Fibroblast of skin of abdomen (primary cell): ENCODE measurements around the gene AGPAT2.
A peak's percentile ranks its signal among the peaks of the same experiment; 100 is the strongest.

Experiments
- DNase-seq: peaks from one replicate; pipeline ENCODE4 v3.0.0-alpha.2; 2013

Gene AGPAT2

DNA sequence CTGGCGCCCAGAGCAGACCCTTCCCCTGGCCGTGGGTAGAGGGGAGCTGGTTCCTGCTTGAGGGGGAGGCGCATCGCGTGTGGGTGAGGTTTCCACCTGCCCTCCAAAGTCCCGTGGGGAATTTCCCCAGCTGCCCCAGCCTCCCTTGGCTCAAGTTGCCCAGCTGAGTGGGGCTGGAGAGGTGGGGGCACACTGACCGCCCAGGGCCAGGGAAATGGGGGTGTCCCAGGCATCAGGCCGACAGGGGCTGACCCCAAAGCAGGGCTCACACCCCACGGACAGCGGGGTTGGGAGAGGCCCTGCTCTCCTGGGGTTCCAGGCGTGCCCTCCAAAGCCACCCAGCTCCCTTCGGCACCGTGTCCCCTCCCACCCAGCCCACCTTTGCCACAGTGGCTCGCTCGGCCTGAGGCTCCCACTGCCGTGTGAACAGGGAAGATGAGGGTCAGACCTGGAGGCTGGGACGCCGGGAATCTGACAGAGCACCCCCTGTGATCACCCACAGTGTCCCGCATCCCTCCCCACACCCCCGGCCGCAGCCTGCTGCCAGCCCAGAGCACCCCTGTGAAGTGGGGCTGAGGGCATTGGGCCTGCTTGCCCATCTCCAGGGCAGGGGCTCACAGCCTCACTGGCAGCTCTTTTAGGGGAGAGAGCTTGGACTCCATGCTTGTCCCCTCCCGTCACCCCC is 25.5 kb downstream of the AGPAT2 start:
- no peak for DNase-seq

DNA sequence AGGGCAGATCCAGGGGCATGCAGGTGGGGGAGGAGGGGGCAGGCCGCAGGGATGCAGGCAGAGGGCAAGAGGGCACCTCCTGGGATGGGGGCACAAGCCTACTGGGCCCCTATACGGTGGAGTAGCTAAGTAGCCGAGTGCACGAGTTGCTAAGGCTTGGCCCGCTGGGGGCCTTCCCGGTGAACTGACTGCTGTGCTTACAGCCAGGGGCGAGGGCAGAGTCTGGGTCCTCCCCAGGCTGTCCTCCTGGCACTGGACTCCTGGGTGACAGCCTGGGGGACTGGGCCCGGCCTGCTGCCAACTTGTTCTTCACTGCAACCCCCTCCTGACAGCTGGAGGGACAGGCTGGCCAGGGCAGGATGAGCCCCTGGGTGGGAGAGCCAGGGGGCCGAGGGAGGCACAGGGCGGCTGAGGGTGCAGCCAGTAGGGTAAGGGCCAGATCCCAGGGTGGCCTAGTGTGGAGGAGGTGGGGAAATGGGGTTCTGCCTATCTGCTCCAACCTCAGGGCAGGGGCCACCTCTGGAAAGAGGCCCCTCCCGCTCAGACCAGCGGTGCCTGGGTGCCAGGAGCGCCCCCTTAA is 26.2 kb downstream of the AGPAT2 start:
- no peak for DNase-seq

DNA sequence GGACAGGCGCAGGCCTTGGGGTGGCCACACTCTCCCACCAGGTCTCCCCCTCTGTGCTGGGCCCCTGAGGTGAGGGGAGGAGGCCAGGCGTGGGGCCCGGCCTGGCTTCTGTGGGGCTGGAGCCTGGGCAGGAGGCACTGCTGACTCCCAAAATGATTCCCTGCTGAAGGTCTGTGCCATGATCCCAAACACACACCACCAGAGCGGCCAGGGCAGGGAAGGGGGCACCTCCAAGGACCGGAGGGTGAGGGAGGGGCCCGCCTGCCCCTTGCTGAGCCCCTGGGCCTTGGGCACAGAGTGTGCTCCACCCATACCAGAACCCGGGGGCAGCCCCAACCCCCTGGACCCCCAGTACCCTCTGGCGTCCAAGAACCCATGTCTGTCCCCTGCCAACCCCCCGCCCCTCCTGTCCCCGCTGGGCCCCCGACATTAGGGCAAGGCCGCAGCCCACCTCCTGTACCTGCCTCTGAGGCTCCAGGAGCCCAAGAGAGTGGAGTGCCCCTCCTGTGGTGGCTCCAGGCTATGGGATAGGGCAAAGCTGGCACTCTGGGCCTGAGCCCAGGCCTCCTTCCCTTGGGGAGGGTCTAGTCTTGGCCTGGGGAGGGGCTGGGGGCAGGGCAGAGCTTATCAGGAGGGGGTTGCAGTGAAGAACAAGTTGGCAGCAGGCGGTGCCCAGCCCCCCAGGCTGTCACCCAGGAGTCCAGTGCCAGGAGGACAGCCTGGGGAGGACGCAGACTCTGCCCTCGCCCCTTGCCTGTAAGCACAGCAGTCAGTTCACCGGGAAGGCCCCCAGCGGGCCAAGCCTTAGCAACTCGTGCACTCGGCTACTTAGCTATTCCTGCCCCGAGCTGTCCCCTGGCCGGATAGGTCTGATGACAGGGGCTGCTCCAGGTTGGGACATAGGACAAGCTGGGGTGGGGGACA is 27.1 kb downstream of the AGPAT2 start:
- no peak for DNase-seq

DNA sequence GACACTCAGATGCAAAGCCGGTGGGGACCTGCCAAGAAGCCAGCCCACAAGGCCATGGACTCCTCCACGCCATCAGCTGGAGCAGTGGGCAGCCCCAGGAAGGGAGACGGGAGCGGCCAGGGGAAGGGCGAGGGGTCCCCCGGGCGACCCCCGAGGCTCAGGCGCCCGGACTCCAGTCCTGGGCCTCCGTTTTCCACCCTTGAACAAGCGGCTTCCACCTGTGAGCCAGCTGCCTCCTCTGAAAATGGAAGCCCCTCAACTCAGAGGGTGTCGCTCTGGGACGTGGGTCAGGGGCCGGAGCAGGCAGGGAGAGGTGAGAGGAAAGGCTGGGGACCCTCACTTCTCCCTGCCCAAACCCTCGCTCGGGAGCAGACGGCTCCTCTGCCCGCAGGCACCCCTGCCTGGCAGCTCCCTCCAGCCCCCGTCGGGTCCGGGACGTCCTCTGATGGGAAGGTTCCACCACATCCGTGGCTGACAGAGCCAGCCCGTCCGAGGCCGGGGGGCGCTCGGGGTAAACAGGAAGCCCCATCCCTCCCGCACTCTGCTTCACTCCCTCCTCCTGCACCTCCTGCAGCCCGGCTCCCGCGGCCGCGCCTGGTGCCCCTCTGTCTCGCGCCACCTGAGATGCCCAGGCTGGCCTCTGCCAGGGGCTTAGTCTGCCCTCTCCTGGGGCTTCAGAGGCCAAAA is 28.3 kb downstream of the AGPAT2 start:
- no peak for DNase-seq

DNA sequence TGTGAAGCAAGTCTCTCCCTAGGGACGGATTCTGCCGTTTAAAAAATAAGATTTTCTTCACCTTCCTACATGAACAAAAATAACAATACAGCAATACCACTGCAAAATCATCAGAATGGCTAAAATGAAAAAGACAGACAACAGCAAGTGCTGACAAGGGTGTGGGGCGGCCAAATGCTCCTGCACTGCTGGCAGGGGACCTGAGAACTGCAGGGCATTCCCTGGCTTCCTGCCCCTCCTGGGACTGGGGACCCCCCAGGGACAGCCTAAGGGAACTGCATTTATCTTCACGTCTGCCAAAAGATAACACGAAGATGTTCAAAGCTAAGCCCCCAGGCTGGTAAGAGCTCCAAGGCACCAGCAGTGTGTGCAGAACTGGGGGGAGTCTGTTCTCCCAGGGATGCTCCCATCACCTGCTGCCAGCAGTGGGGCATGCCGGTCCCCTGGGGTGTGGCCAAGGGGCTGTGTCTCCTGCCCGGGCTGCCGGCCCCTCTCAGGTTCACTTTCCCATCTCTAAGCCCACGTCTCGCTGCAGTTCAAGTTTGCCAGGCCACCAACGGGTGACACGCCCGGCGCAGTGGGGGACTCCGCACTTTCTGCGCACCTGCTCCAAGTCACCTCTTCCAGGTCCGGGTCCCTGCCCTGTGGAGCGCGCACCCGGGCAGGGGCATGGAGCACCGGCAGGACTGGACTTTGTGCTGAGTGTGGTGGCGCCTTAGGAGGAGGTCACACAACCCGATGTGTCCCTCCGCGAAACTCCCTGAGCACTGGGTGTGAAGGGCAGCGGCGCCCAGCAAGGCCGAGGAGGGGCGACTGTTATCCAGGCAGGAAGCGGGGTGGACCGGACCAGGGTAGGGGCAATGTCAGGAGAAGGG is 29.0 kb downstream of the AGPAT2 start:
- DNase-seq = no peak

DNA sequence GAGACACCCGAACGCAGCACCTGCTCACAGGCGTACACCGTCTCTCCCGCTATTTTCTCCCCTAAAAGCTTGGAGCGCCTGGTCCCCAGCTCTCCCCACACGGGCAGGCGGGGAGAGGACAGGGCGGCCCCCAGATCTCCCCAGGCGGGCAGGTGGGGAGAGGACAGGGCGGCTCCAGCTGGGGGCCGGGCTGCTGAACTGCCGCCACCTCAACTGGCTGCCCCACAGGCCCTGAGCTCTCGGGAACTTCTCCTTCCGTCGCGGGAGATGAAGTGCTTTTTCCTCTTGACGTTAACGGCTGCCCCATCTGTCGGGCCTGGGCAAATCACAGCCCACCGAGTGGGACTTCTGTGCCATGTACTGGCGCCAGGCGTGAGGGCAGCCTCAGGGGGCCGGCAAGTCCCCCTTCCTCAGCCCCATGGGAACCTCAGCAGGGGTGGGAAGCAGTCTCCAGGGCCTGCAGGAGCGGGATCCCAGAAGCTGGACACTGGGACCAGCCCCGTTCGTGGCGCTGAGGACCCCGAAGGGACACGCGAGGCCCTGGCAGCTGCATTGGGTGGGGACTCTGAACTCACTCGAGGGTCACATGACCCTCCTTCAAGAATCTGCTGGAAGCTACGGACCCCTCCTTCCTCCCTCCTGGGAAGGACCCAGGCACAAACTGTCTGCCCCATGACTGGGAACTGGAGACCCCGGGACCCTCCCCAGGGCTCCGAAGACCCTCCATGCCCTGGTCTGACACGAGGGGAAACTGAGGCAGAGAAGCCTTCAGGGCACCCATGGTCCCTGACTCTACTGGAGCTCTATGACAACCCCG is 30.3 kb downstream of the AGPAT2 start:
- DNase-seq = no peak

DNA sequence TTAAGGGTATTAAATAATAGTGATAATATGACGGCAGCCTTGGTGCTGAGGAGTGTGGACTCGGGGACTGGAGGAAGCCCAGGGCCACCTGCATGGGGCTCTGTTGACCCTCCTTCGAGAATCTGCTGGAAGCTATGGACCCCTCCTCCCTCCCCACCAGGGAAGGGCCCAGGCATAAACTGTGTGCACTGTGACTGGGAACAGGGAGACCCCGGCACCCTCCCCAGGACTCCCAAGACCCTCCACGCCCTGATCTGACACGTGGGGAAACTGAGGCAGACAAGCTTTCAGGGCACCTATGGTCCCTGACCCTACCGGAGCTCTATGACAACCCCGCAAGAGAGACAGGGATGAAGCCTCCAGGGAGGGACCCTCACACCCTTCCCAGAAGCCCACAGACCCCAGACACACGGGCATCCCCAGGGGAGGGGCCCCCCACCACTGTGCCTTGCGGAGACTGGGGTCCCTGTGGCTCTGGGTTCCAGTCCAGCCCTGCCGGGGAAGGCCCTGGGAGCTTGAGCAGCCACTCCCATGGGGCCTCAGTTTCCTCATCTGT is 31.0 kb downstream of the AGPAT2 start:
- no peak for DNase-seq

DNA sequence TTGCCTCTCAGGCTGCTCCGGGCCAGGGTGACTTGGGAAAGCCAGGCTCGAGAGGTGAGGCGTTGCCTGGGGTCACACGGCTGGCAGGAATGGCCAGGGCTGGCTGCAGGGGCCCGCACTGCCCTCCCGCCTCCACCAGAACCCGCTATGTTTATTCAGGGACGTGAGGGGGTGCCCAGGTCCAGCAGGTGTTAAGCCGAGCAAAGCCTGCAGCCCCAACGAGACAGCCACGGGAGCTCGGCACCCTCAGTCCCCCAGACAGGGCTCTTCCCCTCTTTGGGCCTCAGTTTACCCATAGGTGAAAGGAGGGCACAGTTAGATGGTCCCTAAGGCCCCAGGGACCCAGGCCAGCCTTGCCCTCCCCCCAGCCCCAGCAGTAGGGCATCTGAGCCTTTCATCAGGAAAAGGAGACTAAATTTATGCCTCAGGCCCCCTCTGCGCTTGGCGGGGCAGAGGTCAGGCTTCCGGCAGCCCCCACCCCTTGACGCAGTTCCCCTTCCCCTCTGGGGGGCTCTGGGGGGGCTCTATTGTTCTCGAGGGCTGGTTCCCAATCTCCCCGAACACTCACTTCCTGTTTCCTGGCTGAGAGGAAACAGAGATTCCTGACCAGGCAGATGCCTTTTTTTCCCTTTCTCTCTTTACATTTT is 31.6 kb downstream of the AGPAT2 start:
- no peak for DNase-seq

DNA sequence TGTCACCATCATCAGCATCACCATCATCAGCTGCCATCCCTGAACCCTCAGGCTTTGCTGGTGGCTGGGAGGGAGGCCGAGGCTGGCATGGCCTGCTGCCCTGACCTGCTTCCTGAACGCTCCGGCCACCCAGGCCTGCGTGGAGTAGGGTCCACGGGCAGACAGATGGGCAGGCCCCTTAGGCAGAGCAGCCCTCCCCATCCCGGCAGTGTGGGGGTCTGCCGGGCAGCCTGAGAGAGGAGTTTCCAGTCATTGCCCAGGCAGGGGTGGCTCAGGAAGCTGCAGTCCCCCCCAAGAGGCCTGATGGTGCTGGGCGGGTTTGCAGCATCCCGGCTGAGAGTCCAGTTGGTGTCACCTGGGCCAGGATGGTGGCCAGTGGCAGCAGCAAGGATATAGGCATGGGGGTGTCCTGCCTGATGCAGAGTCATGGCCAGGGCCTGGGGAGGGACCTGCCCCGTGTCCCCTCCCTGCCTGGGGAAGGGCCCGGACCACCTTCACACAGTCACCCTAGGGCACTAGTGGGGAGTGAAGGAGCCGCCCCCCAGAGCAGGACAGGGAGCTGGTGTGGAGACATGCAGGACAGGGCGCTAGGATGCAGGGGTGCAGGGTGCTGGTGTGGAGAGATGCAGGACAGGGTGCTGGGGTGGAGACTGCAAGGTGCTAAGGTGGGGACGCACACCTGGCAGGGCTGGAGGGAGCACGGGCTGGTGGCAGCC is 32.3 kb downstream of the AGPAT2 start:
- DNase-seq = no peak

DNA sequence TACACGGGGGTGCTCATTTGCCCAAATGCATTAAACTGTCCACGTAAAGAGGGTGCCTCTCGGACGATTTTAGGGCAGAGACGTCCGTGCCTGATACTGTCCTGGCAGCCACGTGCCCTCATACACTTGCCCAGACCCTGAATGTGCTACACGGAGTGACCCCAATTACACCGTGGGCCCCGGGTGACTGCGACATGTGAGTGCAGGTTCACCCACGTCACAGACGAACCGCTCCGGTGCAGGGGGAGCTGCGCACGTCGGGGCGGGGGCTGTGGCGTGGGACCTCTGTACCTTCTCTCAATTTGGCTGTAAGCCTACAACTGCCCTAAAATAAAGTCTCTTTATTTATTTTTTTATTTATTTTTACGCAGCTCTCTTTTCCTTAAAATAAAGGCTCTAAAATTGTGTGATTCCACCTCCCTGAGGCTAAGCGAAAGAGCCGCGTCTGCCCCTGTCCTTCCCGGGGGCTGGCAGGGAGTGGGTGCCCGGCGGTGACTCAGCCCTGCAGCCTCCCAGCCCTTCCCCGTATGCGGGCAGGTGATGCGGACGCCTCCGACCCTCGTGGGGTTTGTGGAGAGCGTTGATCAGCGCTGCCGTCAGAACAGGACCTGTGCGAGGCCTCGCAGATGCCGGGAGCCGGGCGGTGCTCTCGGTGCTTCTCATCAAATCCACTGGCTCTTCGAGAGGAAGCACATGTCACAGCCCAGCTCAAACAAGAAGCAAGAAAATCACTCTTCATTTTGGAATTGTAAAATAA is 33.8 kb downstream of the AGPAT2 start:
- DNase-seq = no peak

DNA sequence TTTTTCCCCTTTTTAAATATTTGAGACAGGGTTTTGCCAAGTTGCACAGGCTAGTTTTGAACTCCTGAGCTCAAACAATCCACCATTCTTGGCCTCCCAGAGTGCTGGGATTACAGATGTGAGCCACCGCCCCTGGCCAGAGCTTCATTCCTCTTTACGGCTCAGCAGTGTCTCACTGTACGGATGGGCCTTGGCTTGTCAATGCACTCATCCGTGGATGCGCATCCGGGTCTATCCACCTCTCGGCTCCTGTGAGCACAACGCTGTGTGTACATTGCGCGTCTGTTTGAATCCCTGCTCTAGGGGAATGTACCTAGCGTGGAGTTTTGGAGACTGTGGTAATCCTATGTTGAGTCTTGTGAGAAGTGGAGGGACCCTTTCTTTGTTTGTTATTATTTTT is 35.4 kb downstream of the AGPAT2 start:
- DNase-seq = no peak

DNA sequence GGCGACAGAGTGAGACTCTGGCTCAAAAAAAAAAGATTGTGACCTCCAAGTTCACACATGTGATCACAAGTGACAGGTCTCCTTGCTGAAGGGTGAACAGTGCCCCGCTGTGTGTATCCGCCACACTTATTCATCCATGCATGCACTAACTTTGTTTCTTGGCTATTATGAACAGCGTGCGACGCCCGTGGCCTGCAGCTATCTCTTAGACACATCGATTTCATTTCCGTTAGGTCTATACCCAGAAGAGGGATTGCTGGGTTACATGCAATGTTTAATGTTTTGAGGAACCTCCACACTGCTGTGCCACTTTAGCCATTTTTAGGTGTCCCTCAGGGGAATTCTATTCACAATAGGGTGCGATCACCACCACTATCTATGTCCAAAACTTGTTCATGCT is 36.6 kb downstream of the AGPAT2 start:
- no peak for DNase-seq

DNA sequence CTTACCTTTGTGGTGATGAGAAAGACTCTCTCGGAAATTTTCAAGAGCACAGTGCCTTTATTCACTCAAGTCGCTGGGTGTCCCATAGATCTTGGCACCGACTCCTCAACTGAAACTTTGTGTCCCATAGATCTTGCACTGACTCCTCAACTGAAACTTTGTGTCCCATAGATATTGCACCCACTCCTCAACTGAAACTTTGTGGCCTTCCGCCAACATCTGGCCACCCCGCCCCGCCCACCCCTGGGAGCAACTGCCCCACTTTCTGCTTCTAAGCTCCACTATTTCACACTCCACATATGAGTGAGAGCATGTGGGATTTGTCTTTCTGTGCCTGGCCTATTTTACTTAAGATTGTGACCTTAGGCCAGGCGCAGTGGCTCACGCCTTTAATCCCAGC is 37.2 kb downstream of the AGPAT2 start:
- no peak for DNase-seq

DNA sequence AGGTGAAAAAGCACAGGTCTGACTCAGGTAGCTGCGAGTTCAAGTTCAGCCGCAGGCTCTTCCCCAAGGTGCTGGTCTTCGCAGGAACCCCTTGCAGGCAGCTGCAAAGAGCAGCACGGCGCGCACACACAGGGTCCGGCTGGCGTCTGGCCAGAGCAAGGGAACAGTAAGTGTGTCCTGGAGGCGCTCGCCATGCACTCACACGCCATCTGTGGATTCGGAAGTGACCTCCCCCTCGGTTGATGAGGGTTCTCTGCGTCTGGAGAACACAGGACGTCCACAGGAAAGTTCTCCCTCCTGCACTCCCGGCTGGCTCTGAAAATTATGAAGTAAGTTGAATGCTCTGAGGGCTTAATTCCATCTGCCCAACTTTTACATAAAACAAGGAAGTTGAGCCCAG is 38.5 kb downstream of the AGPAT2 start:
- DNase-seq = no peak

DNA sequence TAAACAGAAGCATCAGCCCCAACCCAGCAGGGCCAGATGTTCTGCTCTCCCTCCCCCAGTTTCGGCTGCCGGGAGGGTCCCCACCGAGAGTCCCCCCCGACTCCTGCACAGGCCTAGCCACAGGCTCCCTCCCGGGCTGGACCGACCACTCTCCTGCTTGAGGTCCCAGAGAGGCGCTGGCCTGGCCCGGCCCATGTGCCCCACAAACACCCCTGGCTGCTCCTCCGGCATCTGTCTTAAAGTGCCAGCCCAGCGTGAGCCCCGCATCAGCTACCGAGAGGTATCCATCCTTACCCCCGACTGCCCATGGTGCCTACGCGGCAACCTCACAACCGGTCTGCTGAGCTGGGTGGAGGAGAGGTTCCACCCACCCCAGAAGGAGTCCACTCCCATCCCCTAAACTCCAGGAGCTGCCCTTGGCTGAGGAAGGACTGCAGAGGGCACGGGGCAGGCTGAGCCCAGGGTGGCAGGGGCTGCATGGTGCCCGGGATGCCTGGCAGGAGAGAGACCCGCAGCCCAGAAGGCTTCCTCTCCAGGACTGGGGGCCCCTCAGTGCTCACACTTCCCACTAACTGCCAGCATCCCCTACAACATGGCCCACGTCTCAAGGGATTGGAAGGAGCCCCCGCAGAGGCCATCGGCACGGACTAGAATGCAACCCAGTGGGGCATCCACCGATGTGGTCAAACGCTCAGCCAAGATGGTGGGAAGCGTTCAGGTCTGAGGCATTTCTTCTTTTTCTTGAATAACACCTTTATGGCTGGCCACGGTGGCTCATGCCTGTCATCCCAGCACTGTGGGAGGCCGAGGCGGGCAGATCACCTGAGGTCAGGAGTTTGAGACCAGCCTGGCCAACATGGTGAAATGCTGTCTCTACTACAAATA is 40.2 kb downstream of the AGPAT2 start:
- DNase-seq = no peak

DNA sequence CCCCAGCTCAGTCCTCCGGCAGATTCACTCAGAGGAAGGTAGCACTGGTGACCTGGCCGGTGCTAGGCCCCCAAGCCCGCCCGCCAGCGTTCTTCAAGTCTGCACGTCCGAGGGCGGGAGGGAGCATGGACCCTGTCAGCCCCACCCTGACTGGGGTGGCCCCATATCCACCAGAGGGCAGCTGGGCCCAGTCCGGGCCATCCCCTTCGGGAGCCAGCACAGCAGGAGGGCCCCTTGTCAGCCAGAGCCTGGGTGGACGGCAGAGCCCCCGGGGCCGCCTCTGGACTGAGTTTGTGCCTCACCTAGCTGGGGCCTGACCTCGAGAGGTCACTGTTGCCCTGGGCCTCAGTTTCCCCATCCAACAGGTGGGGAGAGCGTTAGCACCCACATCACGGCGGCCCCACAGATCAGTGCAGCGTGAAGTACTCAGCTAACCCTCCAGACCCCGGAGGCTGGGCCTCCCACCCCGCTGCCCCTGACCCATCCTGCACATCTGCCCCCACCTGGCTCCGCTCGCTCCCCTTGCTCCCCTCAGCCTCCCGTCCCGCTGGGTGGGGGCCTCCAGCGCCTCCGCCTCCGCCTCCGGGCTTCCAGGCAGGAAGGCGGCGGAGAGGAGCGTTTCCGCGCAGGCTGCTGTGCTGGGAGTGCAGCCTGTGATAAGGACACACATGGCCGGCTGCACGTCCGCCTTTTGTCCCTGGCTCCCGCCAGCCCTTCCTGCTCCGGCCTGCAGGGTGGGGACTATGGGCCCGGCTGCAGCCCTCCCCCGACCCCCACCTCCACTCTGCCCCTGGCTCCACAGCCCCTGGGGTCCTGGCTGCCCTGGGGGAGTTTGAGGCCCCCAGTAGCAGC is 41.1 kb downstream of the AGPAT2 start:
- DNase-seq = peak; percentile 12
